ENCODE data around the gene MAML2.

- TF ChIP-seq ZNF33B (CRISPR knock-in tag; IDR thresholded peaks at IDR 0.05) (no peak), REST (IDR thresholded peaks at IDR 0.05; ENCODE audit: borderline replicate concordance in 1 of 2, low read depth in 1 of 2, low read length in 2 of 2) (no peak), ZNF788 (CRISPR knock-in tag; IDR thresholded peaks at IDR 0.05; ENCODE audit: borderline replicate concordance) (no peak)
Measured at GRCh38 chr11:96002339-96002738, 340.7 kb downstream of the MAML2 start.
